ENCODE data around the gene CDC25B. TPM values are rescaled to one million over a fixed set of nuclear protein-coding genes. Genes with fewer than 3 reads are reported as not detected.
A peak's percentile ranks its signal among the peaks of the same experiment; 100 is the strongest.

Gene CDC25B
- total and polyA plus RNA-seq, 2 of the 13 experiments (the other 11 are each of a cell fraction or from before 2014, with no cell fraction given), result 14.5 to 19.4 TPM

- TF ChIP-seq NFKB2 (CRISPR knock-in tag; IDR thresholded peaks at IDR 0.05; ENCODE audit: borderline replicate concordance), result no peak
- no peak for TF ChIP-seq HMG20A (CRISPR knock-in tag; IDR thresholded peaks at IDR 0.05; ENCODE audit: borderline replicate concordance)
- no peak for TF ChIP-seq TEAD2 (CRISPR knock-in tag; IDR thresholded peaks at IDR 0.05)
- TF ChIP-seq, protein P1, sequence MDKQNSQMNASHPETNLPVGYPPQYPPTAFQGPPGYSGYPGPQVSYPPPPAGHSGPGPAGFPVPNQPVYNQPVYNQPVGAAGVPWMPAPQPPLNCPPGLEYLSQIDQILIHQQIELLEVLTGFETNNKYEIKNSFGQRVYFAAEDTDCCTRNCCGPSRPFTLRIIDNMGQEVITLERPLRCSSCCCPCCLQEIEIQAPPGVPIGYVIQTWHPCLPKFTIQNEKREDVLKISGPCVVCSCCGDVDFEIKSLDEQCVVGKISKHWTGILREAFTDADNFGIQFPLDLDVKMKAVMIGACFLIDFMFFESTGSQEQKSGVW (CRISPR knock-in tag; IDR thresholded peaks at IDR 0.05; ENCODE audit: borderline replicate concordance), result no peak
- TF ChIP-seq ARHGAP35 (CRISPR knock-in tag; IDR thresholded peaks at IDR 0.05; ENCODE audit: borderline replicate concordance), result peak; percentile 52; the same call in 1 of the 2 replicates
- peak; percentile 59; the same call in 1 of the 2 replicates for TF ChIP-seq SP4 (CRISPR knock-in tag; IDR thresholded peaks at IDR 0.05)
- no peak; the same call in 1 of the 2 replicates for TF ChIP-seq MTA1 (CRISPR knock-in tag; IDR thresholded peaks at IDR 0.05; ENCODE audit: borderline replicate concordance)
- no peak for TF ChIP-seq GATAD2A (CRISPR knock-in tag; IDR thresholded peaks at IDR 0.05)
- TF ChIP-seq ATF2 (CRISPR knock-in tag; IDR thresholded peaks at IDR 0.05), result peak; percentile 74
- TF ChIP-seq THAP7 (CRISPR knock-in tag; IDR thresholded peaks at IDR 0.05), result no peak
- no peak for TF ChIP-seq PRPF4 (IDR thresholded peaks at IDR 0.05; ENCODE audit: low read depth, low read length, poor library complexity, severe bottlenecking)
- TF ChIP-seq SMAD9 (CRISPR knock-in tag; IDR thresholded peaks at IDR 0.05), result peak; percentile 73; the same call in 1 of the 2 replicates
- TF ChIP-seq ZSCAN9 (CRISPR knock-in tag; IDR thresholded peaks at IDR 0.05; ENCODE audit: borderline replicate concordance), result no peak
- no peak for TF ChIP-seq ZKSCAN5 (CRISPR knock-in tag; IDR thresholded peaks at IDR 0.05)
- 0 out of 2 replicates have a peak, but pooled peaks have one; percentile 56 for TF ChIP-seq ZBTB43 (CRISPR knock-in tag; conservative IDR thresholded peaks at IDR 0.05)
- TF ChIP-seq KDM1A (CRISPR knock-in tag; IDR thresholded peaks at IDR 0.05), result no peak
- TF ChIP-seq ZNF670 (CRISPR knock-in tag; IDR thresholded peaks at IDR 0.05; ENCODE audit: borderline replicate concordance), result peak; percentile 37; the same call in 1 of the 2 replicates
- TF ChIP-seq ZNF773 (CRISPR knock-in tag; IDR thresholded peaks at IDR 0.05; ENCODE audit: borderline replicate concordance), result 0 out of 2 replicates have a peak, but pooled peaks have one; percentile 37
- TF ChIP-seq GATA4 (IDR thresholded peaks at IDR 0.05; ENCODE audit: borderline replicate concordance, low read depth), result no peak
- TF ChIP-seq KLF13 (CRISPR knock-in tag; IDR thresholded peaks at IDR 0.05), result peak; percentile 30; the same call in 1 of the 2 replicates
- TF ChIP-seq, protein P2, sequence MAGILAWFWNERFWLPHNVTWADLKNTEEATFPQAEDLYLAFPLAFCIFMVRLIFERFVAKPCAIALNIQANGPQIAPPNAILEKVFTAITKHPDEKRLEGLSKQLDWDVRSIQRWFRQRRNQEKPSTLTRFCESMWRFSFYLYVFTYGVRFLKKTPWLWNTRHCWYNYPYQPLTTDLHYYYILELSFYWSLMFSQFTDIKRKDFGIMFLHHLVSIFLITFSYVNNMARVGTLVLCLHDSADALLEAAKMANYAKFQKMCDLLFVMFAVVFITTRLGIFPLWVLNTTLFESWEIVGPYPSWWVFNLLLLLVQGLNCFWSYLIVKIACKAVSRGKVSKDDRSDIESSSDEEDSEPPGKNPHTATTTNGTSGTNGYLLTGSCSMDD (CRISPR knock-in tag; IDR thresholded peaks at IDR 0.05), result no peak
- TF ChIP-seq JDP2 (CRISPR knock-in tag; IDR thresholded peaks at IDR 0.05; ENCODE audit: borderline replicate concordance), result no peak
- TF ChIP-seq FIP1L1 (IDR thresholded peaks at IDR 0.05; ENCODE audit: borderline replicate concordance, insufficient read depth, low read depth, low read length), result no peak
- peak; percentile 86; the same call in 1 of the 2 replicates for TF ChIP-seq ZNF772 (CRISPR knock-in tag; IDR thresholded peaks at IDR 0.05)
These were observed 46.2 kb upstream of the CDC25B start (continued) for GRCh38 chr20:3749689-3750531.

Data from HepG2 (cell line).